PC-9 (cell line): ENCODE measurements around the gene ASMT. TPM values are rescaled to one million over a fixed set of nuclear protein-coding genes. Genes with fewer than 3 reads are reported as not detected.

ENCODE experiments used
- BruUV-seq: library from RNA; stranded (reverse); fragments of 400-500 nt; replicated peaks from 2 replicates; lab custom pipeline; 2021; lab: Mats Ljungman, UMichigan
- CTCF ChIA-PET: fragments of 300-600 bp; sonication (Branson Sonifier 250); formaldehyde crosslinking; loops from one replicate; lab custom pipeline; 2022; ENCODE audit warnings: antibody characterized with exemption; lab: Charles Lee
- POLR2A ChIA-PET: fragments of 300-600 bp; sonication (Branson Sonifier 250); formaldehyde crosslinking; loops from one replicate; lab custom pipeline; 2022; ENCODE audit warnings: antibody characterized with exemption; ENCODE audit not compliant: unreplicated experiment; lab: Charles Lee
- DNase-seq, 2 experiments: peaks; one replicate each; pipeline versions ENCODE4 v3.0.0 to v3.0.0-alpha.2; 2015 to 2022; ENCODE audit warnings: mixed read lengths in 1 of 2
- H2AFZ ChIP-seq: fragments of 200-600 bp; sonication (generic); 2 replicates; pipeline ENCODE4 v1.8.1; 2017; ENCODE audit warnings: antibody characterized with exemption
- H3F3A ChIP-seq: fragments of 200-600 bp; sonication (generic); 2 replicates; pipeline ENCODE4 v1.8.1; 2017; ENCODE audit warnings: antibody characterized with exemption, mild to moderate bottlenecking, low read depth; ENCODE audit not compliant: insufficient read depth
- H3K27ac ChIP-seq: fragments of 200-600 bp; sonication (generic); 2 replicates; pipeline ENCODE4 v1.6.1; 2016; ENCODE audit warnings: mixed run types
- H3K27me3 ChIP-seq: fragments of 200-600 bp; sonication (generic); 2 replicates; pipeline ENCODE4 v1.6.1; 2016; ENCODE audit warnings: low read depth, mixed run types; ENCODE audit not compliant: insufficient read depth
- H3K36me3 ChIP-seq: fragments of 200-600 bp; sonication (generic); 2 replicates; pipeline ENCODE4 v1.6.1; 2016; ENCODE audit warnings: low read depth, mixed run types
- H3K4me1 ChIP-seq: fragments of 200-600 bp; sonication (generic); replicated peaks from 2 replicates; pipeline ENCODE4 v1.6.1; 2016; ENCODE audit warnings: mixed run types; ENCODE audit not compliant: insufficient read depth
- H3K4me2 ChIP-seq: fragments of 200-600 bp; sonication (generic); 2 replicates; pipeline ENCODE4 v1.6.1; 2017; ENCODE audit warnings: mixed run types
- H3K4me3 ChIP-seq: fragments of 200-600 bp; sonication (generic); 2 replicates; pipeline ENCODE4 v1.6.1; 2016; ENCODE audit warnings: mixed run types
- H3K79me2 ChIP-seq: fragments of 200-600 bp; sonication (generic); 2 replicates; pipeline ENCODE4 v1.6.1; 2017; ENCODE audit warnings: low read depth, mixed run types
- H3K9me2 ChIP-seq: fragments of 200-600 bp; sonication (generic); 2 replicates; pipeline ENCODE4 v1.8.1; 2017; ENCODE audit warnings: mild to moderate bottlenecking; ENCODE audit not compliant: insufficient read depth
- H3K9me3 ChIP-seq: fragments of 200-600 bp; sonication (generic); 2 replicates; pipeline ENCODE4 v1.8.1; 2016; ENCODE audit warnings: low read depth; ENCODE audit not compliant: insufficient read depth
- H4K20me1 ChIP-seq: fragments of 200-600 bp; sonication (generic); 2 replicates; pipeline ENCODE4 v1.8.1; 2017; ENCODE audit not compliant: insufficient read depth
- EZH2 ChIP-seq: fragments of 200-600 bp; sonication (generic); IDR thresholded peaks from 2 replicates; pipeline ENCODE4 v1.8.0; 2017; ENCODE audit warnings: antibody characterized with exemption, low read depth
- intact Hi-C: fragments of 100-400 bp; cut with micrococcal nuclease; formaldehyde crosslinking; loops from one replicate; pipeline ENCODE4 v1.10.0; 2022; ENCODE audit not compliant: unreplicated experiment
- total RNA-seq: library from RNA; stranded (reverse); gene quantifications from 2 replicates; pipeline ENCODE4 v1.2.3, GENCODE V29; 2021
- TF ChIP-seq, protein P1 (sequence below): fragments of 200-600 bp; sonication (generic); conservative IDR thresholded peaks from 2 replicates; pipeline ENCODE4 v1.6.1; 2017; ENCODE audit warnings: mixed run types, antibody characterized with exemption, mild to moderate bottlenecking, moderate library complexity

Gene ASMT
- total RNA-seq, 1 experiment from 2014 or later = not detected

- POLR2A ChIA-PET = no interaction called here
- intact Hi-C loops = loop anchor here (5.0 kb wide), 1 partner anchor 342 kb away; no protein-coding TSS in a partner anchor
- CTCF ChIA-PET = no interaction called here
- H4K20me1 ChIP-seq = no peaks in the 10 kb centered on the region
- no peaks in the 10 kb centered on the region for H3K9me2 ChIP-seq
- no peak overlapping the region for H3K4me3 ChIP-seq
- H3K27me3 ChIP-seq = no peaks in the 10 kb centered on the region
- H3K36me3 ChIP-seq = no peaks in the 10 kb centered on the region
- no peak for DNase-seq
- 0 out of 2 replicates have a peak, but pooled peaks cover 11% of the 10 kb centered on the region for H3K4me1 ChIP-seq
- H3K4me2 ChIP-seq = no peak overlapping the region
- no peaks in the 10 kb centered on the region for H3K79me2 ChIP-seq
- no peaks in the 10 kb centered on the region for H3K9me3 ChIP-seq
- no TSS peak for BruUV-seq
- H3K27ac ChIP-seq = no peak overlapping the region
- no peak for TF ChIP-seq EZH2
- TF ChIP-seq, protein P1, sequence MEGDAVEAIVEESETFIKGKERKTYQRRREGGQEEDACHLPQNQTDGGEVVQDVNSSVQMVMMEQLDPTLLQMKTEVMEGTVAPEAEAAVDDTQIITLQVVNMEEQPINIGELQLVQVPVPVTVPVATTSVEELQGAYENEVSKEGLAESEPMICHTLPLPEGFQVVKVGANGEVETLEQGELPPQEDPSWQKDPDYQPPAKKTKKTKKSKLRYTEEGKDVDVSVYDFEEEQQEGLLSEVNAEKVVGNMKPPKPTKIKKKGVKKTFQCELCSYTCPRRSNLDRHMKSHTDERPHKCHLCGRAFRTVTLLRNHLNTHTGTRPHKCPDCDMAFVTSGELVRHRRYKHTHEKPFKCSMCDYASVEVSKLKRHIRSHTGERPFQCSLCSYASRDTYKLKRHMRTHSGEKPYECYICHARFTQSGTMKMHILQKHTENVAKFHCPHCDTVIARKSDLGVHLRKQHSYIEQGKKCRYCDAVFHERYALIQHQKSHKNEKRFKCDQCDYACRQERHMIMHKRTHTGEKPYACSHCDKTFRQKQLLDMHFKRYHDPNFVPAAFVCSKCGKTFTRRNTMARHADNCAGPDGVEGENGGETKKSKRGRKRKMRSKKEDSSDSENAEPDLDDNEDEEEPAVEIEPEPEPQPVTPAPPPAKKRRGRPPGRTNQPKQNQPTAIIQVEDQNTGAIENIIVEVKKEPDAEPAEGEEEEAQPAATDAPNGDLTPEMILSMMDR = no peak
- H3F3A ChIP-seq = peaks cover 19% of the 10 kb centered on the region; the same call in 1 of the 2 replicates
- H2AFZ ChIP-seq = no peak overlapping the region
Observed at GRCh38 chrX:1584237-1585011, 30.4 kb upstream of the ASMT start.

DNA sequence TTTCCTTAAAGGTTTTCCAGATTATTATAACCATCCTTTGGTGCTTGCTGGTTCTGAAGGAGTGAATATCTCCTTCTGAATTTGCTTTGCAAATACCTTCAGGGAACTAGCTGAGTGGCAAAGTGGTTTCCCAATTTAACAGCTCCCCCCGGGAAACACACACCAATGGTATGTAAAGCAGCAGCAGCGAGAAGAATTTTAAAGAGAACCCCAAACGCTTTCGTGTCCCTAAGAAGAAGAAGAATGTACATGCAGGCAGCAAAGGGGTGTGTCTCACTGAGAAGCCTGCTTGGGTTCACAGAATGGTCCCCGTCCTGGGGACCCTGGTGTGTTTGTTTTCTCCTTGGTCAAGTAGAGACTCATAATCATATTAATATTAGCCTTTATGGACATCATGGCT is 27.7 kb upstream of the ASMT start:
- ChIA-PET POLR2A (no interaction called here), CTCF (no interaction called here)
- peak overlapping the region; percentile 26; the same call in 1 of the 2 replicates for H3K4me2 ChIP-seq
- no peak overlapping the region for H3K4me3 ChIP-seq
- H3F3A ChIP-seq = peaks cover 26% of the 10 kb centered on the region; the same call in 1 of the 2 replicates
- H4K20me1 ChIP-seq = no peaks in the 10 kb centered on the region
- 0 out of 2 replicates have a peak, but pooled peaks cover 11% of the 10 kb centered on the region for H3K4me1 ChIP-seq
- intact Hi-C loops = no loop called here
- H2AFZ ChIP-seq = peak overlapping the region; percentile 20; the same call in 1 of the 2 replicates
- no peaks in the 10 kb centered on the region for H3K9me2 ChIP-seq
- no peak overlapping the region for H3K27ac ChIP-seq
- no peaks in the 10 kb centered on the region for H3K27me3 ChIP-seq
- H3K79me2 ChIP-seq = peaks cover 4% of the 10 kb centered on the region
- H3K36me3 ChIP-seq = no peaks in the 10 kb centered on the region
- no peak for DNase-seq
- TF ChIP-seq EZH2 = no peak
- TF ChIP-seq, protein P1 = no peak
- no peaks in the 10 kb centered on the region for H3K9me3 ChIP-seq
- no TSS peak for BruUV-seq

- Histone ChIP-seq H3K4me1 (peaks cover 9% of the 10 kb centered on the region; the same call in 1 of the 2 replicates), H3K27me3 (no peaks in the 10 kb centered on the region), H3K27ac (no peak overlapping the region), H3K79me2 (peaks cover 26% of the 10 kb centered on the region), H3K36me3 (no peaks in the 10 kb centered on the region), H3K4me2 (no peak overlapping the region), H3K9me3 (no peaks in the 10 kb centered on the region), H3K4me3 (no peak overlapping the region), H3F3A (peaks cover 19% of the 10 kb centered on the region; the same call in 1 of the 2 replicates), H2AFZ (no peak overlapping the region), H3K9me2 (no peaks in the 10 kb centered on the region), H4K20me1 (peaks cover 16% of the 10 kb centered on the region)
- ChIA-PET POLR2A (no interaction called here), CTCF (no interaction called here)
- no TSS peak for BruUV-seq
- no peak for TF ChIP-seq EZH2
- TF ChIP-seq, protein P1 = no peak
- no peak for DNase-seq
- intact Hi-C loops = loop anchor here (5.0 kb wide), 1 partner anchor 137 kb away; the partner anchor contains the start of gene ASMTL
Observed at GRCh38 chrX:1589356-1590130, 25.3 kb upstream of the ASMT start.
